ENCODE results near the gene RAB11A.

The RAB11A gene

DNA sequence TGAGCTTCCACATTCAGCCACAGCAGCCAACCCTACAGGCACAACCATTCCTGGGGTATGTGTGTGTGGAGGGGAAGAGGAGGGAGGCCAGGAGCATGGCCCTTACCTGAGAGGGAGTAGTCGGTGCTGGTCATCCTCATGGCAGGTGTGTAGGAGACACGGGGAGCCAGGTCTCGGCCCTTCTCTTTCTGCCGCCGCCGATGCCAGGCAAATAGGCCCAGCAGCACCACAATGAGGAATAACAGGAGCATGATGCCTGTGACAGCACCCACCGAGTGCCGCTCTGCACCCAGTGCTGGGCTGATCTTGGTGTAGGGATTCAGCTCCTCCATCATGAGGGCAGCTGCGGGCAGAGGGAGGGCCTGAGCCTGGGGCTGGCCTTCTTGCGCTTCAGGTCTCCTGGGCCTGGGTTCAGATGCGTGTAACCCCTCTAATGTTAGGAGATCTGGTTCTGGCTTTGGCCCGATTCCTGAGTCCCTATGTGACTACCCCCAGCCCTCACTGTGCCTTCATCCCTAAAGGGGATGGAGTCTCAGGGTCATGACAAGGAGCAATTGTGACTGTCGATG, 44.4 kb downstream of the RAB11A start:
- in situ Hi-C loops (cut with HindIII; ENCODE audit: low sequenced_read_pairs) = no loop called here

DNA sequence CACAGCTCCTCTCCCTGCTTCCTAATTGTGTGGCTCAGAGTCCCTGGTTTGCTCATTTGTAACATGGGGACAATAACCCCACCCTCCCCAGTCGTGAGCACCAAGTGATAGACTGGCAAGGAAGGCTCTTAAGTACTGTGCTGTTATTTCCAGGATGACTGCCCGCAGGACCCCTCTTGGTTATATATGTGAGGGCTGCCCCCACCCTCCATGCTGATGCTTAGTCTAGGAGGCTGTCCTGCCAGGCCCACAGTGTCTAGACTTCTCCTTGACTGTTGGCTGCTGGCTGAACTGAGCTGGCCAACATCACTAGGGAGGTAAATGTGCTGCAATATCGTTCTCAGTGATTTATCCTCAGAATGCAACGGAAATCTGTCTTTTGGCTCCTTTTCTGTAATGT, 45.1 kb downstream of the RAB11A start:
- in situ Hi-C loops (cut with HindIII; ENCODE audit: low sequenced_read_pairs) = no loop called here
- no peak for DNase-seq (ENCODE audit: low read depth)
- TF ChIP-seq, protein P1, sequence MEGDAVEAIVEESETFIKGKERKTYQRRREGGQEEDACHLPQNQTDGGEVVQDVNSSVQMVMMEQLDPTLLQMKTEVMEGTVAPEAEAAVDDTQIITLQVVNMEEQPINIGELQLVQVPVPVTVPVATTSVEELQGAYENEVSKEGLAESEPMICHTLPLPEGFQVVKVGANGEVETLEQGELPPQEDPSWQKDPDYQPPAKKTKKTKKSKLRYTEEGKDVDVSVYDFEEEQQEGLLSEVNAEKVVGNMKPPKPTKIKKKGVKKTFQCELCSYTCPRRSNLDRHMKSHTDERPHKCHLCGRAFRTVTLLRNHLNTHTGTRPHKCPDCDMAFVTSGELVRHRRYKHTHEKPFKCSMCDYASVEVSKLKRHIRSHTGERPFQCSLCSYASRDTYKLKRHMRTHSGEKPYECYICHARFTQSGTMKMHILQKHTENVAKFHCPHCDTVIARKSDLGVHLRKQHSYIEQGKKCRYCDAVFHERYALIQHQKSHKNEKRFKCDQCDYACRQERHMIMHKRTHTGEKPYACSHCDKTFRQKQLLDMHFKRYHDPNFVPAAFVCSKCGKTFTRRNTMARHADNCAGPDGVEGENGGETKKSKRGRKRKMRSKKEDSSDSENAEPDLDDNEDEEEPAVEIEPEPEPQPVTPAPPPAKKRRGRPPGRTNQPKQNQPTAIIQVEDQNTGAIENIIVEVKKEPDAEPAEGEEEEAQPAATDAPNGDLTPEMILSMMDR (IDR thresholded peaks at IDR 0.05; ENCODE audit: low read depth, low read length, missing control alignments) = no peak
- H3K4me3 ChIP-seq (ENCODE audit: low read depth, low read length) = no peak overlapping the region

More for the DNA sequence above, 44.4 kb downstream of the RAB11A start:
- no peak for DNase-seq (ENCODE audit: low read depth)
- no peak overlapping the region for H3K4me3 ChIP-seq (ENCODE audit: low read depth, low read length)
- TF ChIP-seq, protein P1 (IDR thresholded peaks at IDR 0.05; ENCODE audit: low read depth, low read length, missing control alignments) = no peak

DNA sequence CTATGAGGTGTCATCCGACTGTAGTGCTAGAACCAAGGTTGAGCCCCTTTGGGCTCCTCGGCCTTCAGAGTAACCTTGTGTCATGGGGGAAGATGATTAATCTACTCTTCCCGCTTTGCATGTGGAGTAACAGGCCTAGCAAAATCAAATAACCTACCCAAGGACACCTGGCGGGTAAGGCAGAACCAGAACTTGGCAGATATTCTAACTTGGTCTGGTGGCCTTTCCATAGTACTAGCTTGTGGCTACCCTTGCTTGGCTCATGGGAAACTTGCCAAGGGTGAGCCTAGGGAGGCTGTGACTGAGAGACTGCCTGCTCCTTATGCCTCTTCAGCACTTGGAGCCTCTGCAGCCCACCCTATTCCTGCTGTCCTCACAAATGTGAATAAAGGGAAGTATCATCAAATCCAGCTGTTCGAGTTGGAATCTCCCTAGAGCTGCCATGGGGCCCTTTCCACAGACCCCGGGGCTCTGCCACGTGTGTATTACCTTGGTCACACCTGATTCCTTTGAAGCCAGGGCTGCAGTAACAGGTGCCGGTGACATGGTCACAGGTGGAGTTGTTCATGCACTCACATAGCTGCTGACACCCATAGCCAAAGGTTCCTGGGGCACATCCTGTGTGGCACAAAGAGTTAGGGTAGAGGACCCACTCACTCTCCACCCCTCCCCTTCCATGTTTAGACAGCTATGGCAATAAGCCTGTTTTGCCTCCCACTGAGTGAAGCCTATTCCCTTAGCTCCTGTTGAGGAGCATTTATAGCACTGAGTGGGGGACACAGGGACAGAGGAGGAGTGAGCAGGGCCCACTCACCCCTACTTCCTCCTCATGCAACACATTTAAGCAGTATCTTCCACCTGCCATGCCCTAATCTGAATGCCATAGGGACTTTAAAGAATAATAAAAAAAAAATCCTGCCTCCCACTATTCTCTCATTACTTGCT, 46.0 kb downstream of the RAB11A start:
- H3K4me3 ChIP-seq (ENCODE audit: low read depth, low read length) = no peak overlapping the region
- DNase-seq (ENCODE audit: low read depth) = no peak
- TF ChIP-seq, protein P1 (IDR thresholded peaks at IDR 0.05; ENCODE audit: low read depth, low read length, missing control alignments) = no peak
- in situ Hi-C loops (cut with HindIII; ENCODE audit: low sequenced_read_pairs) = no loop called here

DNA sequence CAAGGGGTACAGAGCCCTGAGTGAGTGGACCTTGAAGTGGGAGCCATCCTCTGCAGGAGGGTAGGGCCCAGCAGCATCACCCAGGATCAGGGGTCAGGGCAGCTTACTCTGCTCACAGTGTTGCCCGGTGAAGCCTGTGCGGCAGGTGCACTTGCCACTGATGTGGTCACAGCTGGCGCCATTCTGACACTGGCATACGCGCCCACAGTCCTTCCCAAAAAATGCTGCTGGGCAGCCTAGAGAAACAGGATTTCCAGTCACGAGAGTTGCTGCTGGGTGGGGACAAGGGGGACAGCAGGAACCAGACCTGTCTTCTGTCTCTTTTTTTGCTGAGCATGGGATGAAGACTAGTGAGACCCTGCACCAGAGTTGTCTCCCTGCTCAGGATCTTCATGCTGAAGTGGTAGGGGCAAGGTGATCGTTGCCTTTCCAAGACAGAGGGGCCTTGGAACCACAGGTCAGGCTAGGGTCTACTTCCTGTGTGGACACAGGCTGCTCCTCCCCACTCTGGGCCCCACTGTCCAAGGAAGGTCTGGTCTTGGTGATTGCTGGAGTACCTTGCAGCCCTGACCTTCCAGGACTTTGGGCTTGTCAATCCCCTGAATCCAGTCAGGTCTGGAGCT, 46.9 kb downstream of the RAB11A start:
- TF ChIP-seq, protein P1 (IDR thresholded peaks at IDR 0.05; ENCODE audit: low read depth, low read length, missing control alignments) = no peak
- DNase-seq (ENCODE audit: low read depth) = no peak
- no peak overlapping the region for H3K4me3 ChIP-seq (ENCODE audit: low read depth, low read length)
- in situ Hi-C loops (cut with HindIII; ENCODE audit: low sequenced_read_pairs) = no loop called here

DNA sequence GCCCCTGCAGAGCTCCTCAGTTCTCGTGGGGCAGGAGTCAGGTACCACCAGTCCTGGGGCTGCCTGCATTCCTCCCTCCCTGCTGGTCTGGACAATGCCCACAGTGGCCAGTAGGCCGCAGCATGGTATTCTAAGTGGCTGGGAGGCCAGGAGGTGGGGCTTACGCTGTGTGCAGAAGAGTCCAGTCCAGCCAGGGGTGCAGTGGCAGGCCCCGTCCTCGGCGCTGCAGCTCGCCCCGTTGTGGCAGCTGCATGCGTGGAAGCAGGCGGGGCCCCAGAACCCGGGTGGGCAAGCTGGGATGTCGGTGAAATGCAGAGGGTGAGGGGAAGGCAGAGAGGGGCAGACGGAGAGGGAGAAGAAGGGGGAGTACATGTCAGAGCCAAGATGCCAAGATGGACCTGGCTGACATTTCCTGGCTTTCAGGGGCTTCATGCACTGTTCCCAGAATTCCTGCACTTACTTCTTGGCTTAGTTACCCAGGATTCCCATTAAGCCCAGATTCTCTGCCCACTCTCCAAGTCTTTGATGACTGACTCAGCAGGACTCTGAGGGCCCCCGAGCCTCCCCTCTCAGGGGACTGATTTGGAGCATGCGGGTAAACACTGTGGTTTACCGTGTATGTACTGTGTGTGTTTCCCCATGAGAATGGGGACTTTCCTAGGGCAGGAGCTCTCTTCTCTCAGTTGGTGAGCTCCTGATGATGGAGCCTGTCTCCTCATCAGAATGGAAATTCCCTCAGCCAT, 47.5 kb downstream of the RAB11A start:
- in situ Hi-C loops (cut with HindIII; ENCODE audit: low sequenced_read_pairs) = no loop called here
- no peak overlapping the region for H3K4me3 ChIP-seq (ENCODE audit: low read depth, low read length)
- peak; percentile 36 for DNase-seq (ENCODE audit: low read depth)
- TF ChIP-seq, protein P1 (IDR thresholded peaks at IDR 0.05; ENCODE audit: low read depth, low read length, missing control alignments) = peak; percentile 78

DNA sequence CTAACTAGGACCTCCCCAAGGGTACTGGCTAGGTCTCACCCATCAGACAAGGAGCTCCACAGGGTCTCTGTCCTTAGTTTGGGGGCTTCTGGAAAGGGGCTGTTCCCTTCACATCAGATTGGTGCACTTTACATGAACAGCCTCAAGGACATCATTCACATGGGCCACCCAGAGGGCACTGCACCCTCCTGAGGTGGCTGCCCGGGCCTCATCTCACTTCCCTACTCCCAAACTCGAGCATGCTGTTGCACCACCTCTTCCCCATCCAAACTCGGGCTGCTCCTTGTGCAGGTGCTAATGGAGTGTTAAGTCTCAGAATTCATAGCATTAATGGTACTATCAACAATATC, 48.1 kb downstream of the RAB11A start:
- in situ Hi-C loops (cut with HindIII; ENCODE audit: low sequenced_read_pairs) = no loop called here
- TF ChIP-seq, protein P1 (IDR thresholded peaks at IDR 0.05; ENCODE audit: low read depth, low read length, missing control alignments) = no peak
- DNase-seq (ENCODE audit: low read depth) = no peak
- no peak overlapping the region for H3K4me3 ChIP-seq (ENCODE audit: low read depth, low read length)
